OCI-M2 (cell line): ENCODE data around the gene DDIT3.
A peak's percentile ranks its signal among the peaks of the same experiment; 100 is the strongest.
"Not testable (repeated sequence)": the region's sequence is repeated elsewhere in the genome, so short reads cannot be mapped to it uniquely, and the experiment has no call there.

Source experiments
- DNase-seq: peaks from one replicate; lab custom pipeline; 2025; ENCODE audit not compliant: unreplicated experiment; lab: John Stamatoyannopoulos, UW

The DDIT3 gene

GRCh38 chr12:57520053-57520818, at the start of gene DDIT3:
TSS of gene DDIT3 (minus strand) at chr12:57520514. CDS start at chr12:57517406, 3,108 bp downstream.
- DNase-seq = peak; percentile 80

GRCh38 chr12:57569858-57570257, 49.5 kb upstream of the DDIT3 start:
- DNase-seq = no peak

GRCh38 chr12:57568838-57569237, 48.5 kb upstream of the DDIT3 start:
- DNase-seq = no peak

- no peak for DNase-seq
Observed at GRCh38 chr12:57564178-57564740, 43.9 kb upstream of the DDIT3 start.

GRCh38 chr12:57563358-57563757, 43.0 kb upstream of the DDIT3 start:
- DNase-seq = no peak

GRCh38 chr12:57561117-57561516, 40.8 kb upstream of the DDIT3 start:
- DNase-seq = not testable (repeated sequence)

- no peak for DNase-seq
Observed at GRCh38 chr12:57560516-57560915, 40.2 kb upstream of the DDIT3 start.

- DNase-seq = no peak
Observed at GRCh38 chr12:57558864-57559263, 38.5 kb upstream of the DDIT3 start.

GRCh38 chr12:57554897-57555296, 34.6 kb upstream of the DDIT3 start:
- DNase-seq = no peak

- DNase-seq = no peak
Observed at GRCh38 chr12:57554453-57554852, 34.1 kb upstream of the DDIT3 start.

- DNase-seq = no peak
Observed at GRCh38 chr12:57553343-57554202, 33.3 kb upstream of the DDIT3 start.

GRCh38 chr12:57552835-57553313, 32.6 kb upstream of the DDIT3 start:
- no peak for DNase-seq

- peak; percentile 25 for DNase-seq
Observed at GRCh38 chr12:57552306-57552651, 32.0 kb upstream of the DDIT3 start.

- no peak for DNase-seq
Observed at GRCh38 chr12:57551637-57552305, 31.5 kb upstream of the DDIT3 start.

GRCh38 chr12:57550641-57551549, 30.6 kb upstream of the DDIT3 start:
- DNase-seq = no peak

GRCh38 chr12:57549909-57550640, 29.8 kb upstream of the DDIT3 start, which contains the start of gene KIF5A:
TSS of gene KIF5A (plus strand) at chr12:57550044. CDS start at chr12:57550272, 228 bp downstream.
- DNase-seq = no peak

- DNase-seq = no peak
Observed at GRCh38 chr12:57549203-57549908, 29.0 kb upstream of the DDIT3 start.

- DNase-seq = no peak
Observed at GRCh38 chr12:57548488-57548887, 28.2 kb upstream of the DDIT3 start.

- DNase-seq = no peak
Observed at GRCh38 chr12:57548013-57548315, 27.6 kb upstream of the DDIT3 start.
